GM15510 (cell line): ENCODE results near the gene TMEM222.

Experiments
- POLR2A ChIP-seq: IDR thresholded peaks from 3 replicates; pipeline ENCODE4 v1.6.1; 2011; ENCODE audit warnings: borderline replicate concordance; ENCODE audit not compliant: insufficient read length; ENCODE audit errors: extremely low read depth

The TMEM222 gene

DNA sequence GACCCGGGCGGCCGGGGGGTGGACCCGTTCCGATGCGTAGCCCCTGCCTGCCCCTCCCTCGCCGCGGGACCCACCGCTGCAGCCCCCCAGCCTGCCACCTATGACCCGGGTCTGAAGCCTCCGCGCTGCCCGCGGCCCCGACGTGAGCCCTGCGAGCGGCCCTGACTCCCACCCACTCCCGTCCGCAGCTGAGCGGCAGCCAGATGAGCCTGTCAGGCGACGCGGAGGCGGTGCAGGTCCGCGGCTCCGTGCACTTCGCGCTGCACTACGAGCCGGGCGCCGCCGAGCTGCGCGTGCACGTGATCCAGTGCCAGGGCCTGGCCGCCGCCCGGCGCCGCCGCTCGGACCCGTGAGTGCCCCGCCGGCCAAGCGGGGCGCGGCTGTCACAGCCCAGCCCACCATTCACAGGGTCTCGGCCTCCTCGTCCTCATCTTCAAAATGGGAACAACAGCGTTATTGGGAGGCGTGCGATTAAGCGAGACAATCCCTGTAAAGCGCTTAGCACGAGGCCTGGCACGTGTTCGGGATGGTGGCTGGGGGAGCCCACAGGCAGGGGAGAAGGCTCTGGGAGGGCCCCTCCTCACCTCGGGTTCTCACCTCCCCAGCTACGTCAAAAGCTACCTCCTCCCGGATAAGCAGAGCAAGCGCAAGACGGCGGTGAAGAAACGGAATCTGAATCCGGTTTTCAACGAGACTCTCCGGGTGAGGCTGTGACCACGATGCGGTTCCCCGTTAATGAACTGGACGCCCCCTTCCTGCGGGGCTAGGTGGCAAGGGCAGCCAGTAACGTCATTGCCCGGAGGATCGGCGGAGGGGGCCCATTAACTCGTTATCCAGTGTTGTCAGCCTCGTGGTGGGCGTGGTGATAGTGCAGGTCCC is 28.1 kb downstream of the TMEM222 start:
- TF ChIP-seq POLR2A, result no peak

GRCh38 chr1:27350663-27351540 is 28.9 kb downstream of the TMEM222 start:
- no peak for TF ChIP-seq POLR2A

GRCh38 chr1:27351541-27352107 is 29.7 kb downstream of the TMEM222 start:
- no peak for TF ChIP-seq POLR2A

DNA sequence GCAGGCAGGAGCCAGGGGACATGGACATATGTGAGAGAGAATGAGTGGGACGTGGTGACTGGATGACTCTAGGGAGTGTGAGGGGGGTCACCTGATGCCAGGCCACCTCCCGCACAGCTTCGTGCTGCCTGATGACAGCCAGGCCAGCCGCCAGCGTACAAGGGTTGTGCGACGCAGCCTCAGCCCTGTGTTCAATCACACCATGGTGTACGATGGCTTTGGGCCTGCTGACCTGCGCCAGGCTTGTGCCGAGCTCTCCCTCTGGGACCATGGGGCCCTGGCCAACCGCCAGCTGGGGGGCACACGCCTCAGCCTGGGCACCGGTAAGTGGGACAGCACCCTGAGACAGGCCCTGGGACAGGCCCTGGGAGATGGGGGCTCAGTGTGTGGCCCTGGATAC is 31.2 kb downstream of the TMEM222 start:
- no peak for TF ChIP-seq POLR2A

- no peak for TF ChIP-seq POLR2A
These were observed 31.7 kb downstream of the TMEM222 start for GRCh38 chr1:27353629-27354028.

DNA sequence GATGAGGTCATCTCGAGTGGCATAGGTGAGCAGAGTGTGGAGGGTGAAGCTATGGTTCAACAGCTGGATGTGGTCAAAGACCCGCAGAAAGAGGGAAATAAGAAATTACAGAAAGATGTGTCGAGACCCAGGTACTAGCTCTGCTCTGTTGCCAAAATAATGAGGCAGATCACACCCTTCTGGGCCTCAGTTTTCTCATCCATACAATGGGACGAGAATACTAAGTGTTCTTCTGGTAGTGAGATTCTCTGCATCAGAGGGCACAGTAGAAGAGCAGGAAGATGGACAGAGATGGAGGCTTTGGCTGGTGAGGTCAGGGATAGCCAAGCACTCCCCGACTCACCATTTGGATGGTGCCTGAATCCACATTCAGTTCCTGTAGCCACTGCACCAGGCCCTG is 33.7 kb downstream of the TMEM222 start:
- no peak for TF ChIP-seq POLR2A

DNA sequence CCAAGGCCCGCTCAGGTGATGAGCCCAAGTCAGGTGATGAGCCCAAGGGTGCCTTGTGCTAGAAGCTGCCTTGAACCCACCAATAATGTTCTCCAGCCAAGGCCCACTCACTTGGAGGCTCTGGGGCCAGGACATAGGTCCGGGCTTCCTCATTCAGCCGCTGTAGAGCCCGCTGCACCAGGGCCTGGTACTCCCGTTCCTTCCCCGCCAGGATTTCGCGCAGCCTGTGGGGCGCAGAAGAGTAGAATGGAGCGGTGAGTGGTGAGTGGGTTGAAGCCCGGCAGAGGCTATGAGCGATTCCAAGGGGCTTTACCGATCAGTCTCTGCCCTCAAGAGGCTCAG is 34.3 kb downstream of the TMEM222 start:
- TF ChIP-seq POLR2A, result no peak

GRCh38 chr1:27356619-27357280 is 34.8 kb downstream of the TMEM222 start:
- TF ChIP-seq POLR2A, result no peak

GRCh38 chr1:27357281-27358037 is 35.5 kb downstream of the TMEM222 start:
- TF ChIP-seq POLR2A, result no peak

- TF ChIP-seq POLR2A, result no peak
These were observed 36.3 kb downstream of the TMEM222 start for GRCh38 chr1:27358038-27358927.

DNA sequence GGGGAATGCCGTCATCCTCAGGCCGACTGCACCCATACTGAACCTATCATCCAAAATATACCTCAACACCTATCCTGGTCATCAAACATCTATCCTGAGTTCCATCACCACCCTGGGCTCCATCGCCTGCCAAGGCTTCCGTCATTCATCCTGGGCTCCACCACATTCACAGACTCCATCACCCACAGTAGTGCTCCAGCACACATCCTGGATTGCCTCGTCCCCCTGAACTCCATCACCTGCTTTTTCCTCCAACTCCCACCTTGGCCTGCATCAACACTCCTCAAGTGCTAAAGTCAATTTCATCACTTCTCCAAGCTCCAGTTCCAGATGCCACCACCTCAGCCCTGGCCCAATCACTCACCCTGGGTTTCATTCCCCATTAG is 37.0 kb downstream of the TMEM222 start:
- no peak for TF ChIP-seq POLR2A

DNA sequence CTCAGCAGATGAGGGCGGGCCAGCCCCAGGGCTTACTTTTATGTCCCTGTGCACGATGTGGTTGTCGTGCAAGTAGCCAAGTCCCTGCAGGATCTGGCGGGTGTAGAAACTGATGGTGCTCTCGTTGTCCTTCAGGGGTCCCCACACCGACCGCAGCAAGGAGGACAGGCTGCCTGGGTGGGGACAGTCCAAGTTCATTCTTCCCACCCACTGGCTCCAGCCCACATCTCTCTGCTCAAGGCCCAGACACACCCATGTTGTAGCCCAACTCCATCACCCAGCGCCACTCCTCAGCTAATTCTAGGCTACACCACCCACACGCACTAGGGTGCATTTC is 37.8 kb downstream of the TMEM222 start:
- TF ChIP-seq POLR2A, result no peak

DNA sequence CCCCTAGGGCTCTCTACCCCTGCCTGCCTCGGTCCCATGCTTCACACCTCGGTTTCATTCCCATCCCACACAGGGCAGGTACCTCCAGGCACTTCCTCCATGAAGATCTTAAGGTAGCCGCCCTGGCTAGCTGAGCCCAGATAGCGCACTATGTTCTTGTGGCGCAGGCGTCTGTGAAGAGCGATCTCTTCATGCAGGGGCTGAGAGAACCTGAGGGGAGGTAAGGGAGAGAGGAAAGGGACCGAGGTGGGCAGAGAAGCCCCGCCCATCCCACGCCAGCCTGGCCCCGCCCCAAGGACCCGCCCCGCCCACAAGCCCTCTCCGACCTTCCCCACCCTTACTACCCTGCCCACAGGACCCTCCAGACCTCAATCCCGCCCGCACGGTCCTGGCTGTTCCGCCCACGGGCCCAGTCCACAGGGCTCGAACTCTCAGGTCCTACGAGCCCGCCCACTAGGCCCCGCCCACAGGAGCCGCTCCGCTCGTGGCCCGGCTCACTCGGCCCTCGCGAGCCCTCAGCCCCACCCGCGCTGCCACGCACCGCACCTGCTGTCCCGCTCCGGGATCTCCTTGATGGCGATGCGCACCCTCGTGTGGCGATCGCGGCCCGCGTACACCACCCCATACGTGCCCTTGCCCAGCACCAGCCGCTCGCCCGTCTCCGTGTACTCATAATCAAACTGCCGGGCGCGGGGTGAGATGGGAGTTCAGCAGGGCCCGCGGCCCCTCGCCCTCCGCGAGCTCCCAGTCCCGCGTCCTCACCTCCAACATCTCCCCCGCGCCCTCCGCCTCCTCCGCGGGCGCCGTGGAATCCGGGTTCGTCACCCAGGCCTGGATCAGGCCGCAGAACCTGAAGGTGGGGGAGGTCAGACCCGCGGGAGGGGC is 38.4 kb downstream of the TMEM222 start:
- TF ChIP-seq POLR2A, result no peak

GRCh38 chr1:27361044-27361402 is 39.1 kb downstream of the TMEM222 start:
- TF ChIP-seq POLR2A, result no peak
